PC-9 (cell line): ENCODE data around the gene STXBP5L.

Experiments used
- EZH2 ChIP-seq: fragments of 200-600 bp; sonication (generic); IDR thresholded peaks from 2 replicates; pipeline ENCODE4 v1.8.0; 2017; ENCODE audit warnings: antibody characterized with exemption, low read depth
- TF ChIP-seq, protein P1 (sequence below): fragments of 200-600 bp; sonication (generic); conservative IDR thresholded peaks from 2 replicates; pipeline ENCODE4 v1.6.1; 2017; ENCODE audit warnings: mixed run types, antibody characterized with exemption, mild to moderate bottlenecking, moderate library complexity

DNA sequence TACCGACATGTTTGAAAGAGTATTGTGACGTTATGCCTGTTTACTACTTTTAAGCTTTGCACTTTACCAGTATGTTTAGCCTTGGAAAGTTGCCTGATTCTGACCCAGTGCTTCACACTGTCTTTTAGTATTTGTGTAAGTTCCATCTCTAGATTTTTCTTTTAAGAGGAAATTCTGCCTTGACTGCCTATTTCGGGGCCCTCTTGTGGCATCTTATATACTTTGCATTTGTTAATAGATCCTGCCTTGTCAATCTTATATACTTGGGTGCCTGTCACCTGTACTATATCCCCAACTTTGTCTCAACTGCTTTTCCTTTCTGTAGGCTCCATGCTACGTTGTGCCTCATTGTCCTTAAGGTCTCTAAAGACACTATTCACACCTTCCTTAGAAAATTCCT is 244.6 kb downstream of the STXBP5L start:
- TF ChIP-seq, protein P1, sequence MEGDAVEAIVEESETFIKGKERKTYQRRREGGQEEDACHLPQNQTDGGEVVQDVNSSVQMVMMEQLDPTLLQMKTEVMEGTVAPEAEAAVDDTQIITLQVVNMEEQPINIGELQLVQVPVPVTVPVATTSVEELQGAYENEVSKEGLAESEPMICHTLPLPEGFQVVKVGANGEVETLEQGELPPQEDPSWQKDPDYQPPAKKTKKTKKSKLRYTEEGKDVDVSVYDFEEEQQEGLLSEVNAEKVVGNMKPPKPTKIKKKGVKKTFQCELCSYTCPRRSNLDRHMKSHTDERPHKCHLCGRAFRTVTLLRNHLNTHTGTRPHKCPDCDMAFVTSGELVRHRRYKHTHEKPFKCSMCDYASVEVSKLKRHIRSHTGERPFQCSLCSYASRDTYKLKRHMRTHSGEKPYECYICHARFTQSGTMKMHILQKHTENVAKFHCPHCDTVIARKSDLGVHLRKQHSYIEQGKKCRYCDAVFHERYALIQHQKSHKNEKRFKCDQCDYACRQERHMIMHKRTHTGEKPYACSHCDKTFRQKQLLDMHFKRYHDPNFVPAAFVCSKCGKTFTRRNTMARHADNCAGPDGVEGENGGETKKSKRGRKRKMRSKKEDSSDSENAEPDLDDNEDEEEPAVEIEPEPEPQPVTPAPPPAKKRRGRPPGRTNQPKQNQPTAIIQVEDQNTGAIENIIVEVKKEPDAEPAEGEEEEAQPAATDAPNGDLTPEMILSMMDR = peak; percentile 36; the same call in 1 of the 2 replicates
- TF ChIP-seq EZH2 = no peak
